ENCODE data around the gene PDE4D. TPM values are rescaled to one million over a fixed set of nuclear protein-coding genes. Genes with fewer than 3 reads are reported as not detected.

The PDE4D gene
- total and polyA plus RNA-seq, 9 donors, result 21.1 to 65.9 (median 33.0) TPM

DNA sequence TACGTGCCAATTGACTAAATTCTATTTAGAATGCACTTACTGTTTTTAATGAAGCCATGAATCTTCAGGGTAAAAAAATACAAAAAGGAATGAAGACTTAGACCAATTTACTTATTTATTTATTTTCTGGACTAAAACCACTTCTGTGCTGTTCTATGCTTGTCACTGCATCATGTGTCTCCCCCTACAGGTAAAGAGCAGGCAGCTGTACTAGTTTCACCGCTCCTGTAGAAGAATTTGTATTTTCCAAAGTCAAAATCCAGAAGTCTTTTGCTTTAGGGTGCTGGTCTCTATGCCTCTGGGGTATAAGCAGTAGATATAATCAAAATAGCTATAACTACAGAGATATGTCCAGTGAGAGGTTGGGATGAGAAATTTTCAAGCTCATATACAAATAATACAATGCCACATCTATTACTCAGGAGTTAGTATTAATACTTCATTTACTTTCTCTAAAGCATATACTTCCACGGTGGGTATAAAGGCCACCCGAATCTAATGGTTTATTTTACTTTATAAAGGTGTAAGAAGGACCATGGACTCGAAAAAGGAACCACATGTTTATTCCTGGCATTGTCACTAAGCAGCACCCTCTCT lies 719.2 kb downstream of the PDE4D start:
- Histone ChIP-seq H3K36me3 (ENCODE audit: control insufficient read depth, insufficient read depth, low read length) (peaks cover 16% of the 10 kb centered on the region), H3K4me3 (ENCODE audit: low read length) (no peak overlapping the region), H3K27me3 (ENCODE audit: control insufficient read depth, insufficient read depth, low read length) (no peaks in the 10 kb centered on the region), H3K4me1 (ENCODE audit: control insufficient read depth, insufficient read depth, low read length) (no peaks in the 10 kb centered on the region), H3K9me3 (replicated peaks; ENCODE audit: control insufficient read depth, low read depth, low read length) (no peaks in the 10 kb centered on the region), H3K27ac (ENCODE audit: low read length) (no peak overlapping the region)
- peak; percentile 82 for DNase-seq
- no CpG with 5 or more reads among the region's 5 CpGs for WGBS (ENCODE audit: insufficient coverage)

DNA sequence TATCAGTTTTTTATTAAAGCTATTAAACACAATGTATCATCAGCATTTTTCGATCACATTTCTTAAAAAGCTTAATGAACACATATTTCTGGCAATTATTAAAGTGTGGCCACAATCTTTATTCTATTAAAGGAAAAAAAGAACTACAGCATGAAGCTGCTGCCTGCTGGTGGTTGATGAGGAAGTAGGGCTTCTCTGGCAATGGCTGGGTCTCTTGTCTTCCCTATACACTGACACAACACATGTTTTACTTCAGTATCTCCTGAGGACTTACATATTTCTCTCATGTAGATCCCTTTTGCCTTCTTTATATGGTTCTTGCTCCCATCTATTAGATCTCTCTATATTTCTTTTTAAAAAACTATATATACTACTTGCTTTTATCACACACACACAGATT lies 719.9 kb downstream of the PDE4D start:
- H3K4me1 ChIP-seq (ENCODE audit: control insufficient read depth, insufficient read depth, low read length), result no peaks in the 10 kb centered on the region
- no peaks in the 10 kb centered on the region for H3K9me3 ChIP-seq (replicated peaks; ENCODE audit: control insufficient read depth, low read depth, low read length)
- H3K27me3 ChIP-seq (ENCODE audit: control insufficient read depth, insufficient read depth, low read length), result no peaks in the 10 kb centered on the region
- no peak for DNase-seq
- H3K4me3 ChIP-seq (ENCODE audit: low read length), result no peak overlapping the region
- H3K36me3 ChIP-seq (ENCODE audit: control insufficient read depth, insufficient read depth, low read length), result peaks cover 13% of the 10 kb centered on the region
- WGBS (ENCODE audit: insufficient coverage), result no CpG with 5 or more reads among the region's 1 CpG
- H3K27ac ChIP-seq (ENCODE audit: low read length), result no peak overlapping the region

DNA sequence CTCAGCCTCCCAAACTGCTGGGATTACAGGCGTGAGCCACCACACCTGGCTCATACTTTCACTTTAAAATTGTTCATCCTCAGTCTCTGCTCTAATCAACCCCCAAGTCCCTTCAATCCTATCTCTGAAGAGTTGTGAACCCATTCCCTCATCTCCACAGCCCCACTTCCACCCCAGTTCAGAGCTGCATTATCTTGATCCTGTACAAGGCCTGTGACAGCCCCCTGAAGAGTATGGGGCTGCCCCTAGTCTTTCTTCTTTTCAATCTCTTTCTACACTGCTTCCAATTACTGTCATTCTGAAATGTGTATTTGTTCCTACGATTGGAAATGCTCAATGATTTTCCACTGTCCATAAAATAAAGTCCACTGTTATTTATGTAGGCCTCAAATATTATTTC lies 722.4 kb downstream of the PDE4D start:
- no peak overlapping the region for H3K4me3 ChIP-seq (ENCODE audit: low read length)
- no peak overlapping the region for H3K27ac ChIP-seq (ENCODE audit: low read length)
- 100% methylated on average over 1 of the region's 2 CpGs for WGBS (ENCODE audit: insufficient coverage)
- no peaks in the 10 kb centered on the region for H3K36me3 ChIP-seq (ENCODE audit: control insufficient read depth, insufficient read depth, low read length)
- no peaks in the 10 kb centered on the region for H3K9me3 ChIP-seq (replicated peaks; ENCODE audit: control insufficient read depth, low read depth, low read length)
- no peak for DNase-seq
- H3K4me1 ChIP-seq (ENCODE audit: control insufficient read depth, insufficient read depth, low read length), result no peaks in the 10 kb centered on the region
- H3K27me3 ChIP-seq (ENCODE audit: control insufficient read depth, insufficient read depth, low read length), result no peaks in the 10 kb centered on the region

DNA sequence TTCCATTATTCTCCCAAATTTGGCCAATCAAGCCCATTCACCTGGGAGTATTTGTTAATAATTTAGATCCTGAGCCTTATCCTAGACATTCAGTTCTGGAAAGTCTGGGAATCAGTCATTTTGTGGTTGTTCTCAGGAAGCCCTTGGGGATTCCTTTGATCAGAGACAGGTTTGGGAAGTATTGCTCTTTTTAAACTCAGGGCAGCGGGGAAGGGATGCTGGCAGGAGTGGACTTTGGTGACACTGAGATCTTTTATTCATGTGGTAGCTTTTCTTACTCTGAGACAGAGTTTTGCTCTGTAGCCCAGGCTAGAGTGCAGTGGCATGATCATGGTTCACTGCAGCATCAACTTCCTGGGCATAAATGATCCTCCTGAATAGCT lies 723.8 kb downstream of the PDE4D start:
- Histone ChIP-seq H3K27me3 (ENCODE audit: control insufficient read depth, insufficient read depth, low read length) (no peaks in the 10 kb centered on the region), H3K27ac (ENCODE audit: low read length) (no peak overlapping the region), H3K4me1 (ENCODE audit: control insufficient read depth, insufficient read depth, low read length) (no peaks in the 10 kb centered on the region), H3K36me3 (ENCODE audit: control insufficient read depth, insufficient read depth, low read length) (no peaks in the 10 kb centered on the region), H3K4me3 (ENCODE audit: low read length) (no peak overlapping the region), H3K9me3 (replicated peaks; ENCODE audit: control insufficient read depth, low read depth, low read length) (no peaks in the 10 kb centered on the region)
- 100% methylated on average over 1 of the region's 1 CpG for WGBS (ENCODE audit: insufficient coverage)
- DNase-seq, result no peak

DNA sequence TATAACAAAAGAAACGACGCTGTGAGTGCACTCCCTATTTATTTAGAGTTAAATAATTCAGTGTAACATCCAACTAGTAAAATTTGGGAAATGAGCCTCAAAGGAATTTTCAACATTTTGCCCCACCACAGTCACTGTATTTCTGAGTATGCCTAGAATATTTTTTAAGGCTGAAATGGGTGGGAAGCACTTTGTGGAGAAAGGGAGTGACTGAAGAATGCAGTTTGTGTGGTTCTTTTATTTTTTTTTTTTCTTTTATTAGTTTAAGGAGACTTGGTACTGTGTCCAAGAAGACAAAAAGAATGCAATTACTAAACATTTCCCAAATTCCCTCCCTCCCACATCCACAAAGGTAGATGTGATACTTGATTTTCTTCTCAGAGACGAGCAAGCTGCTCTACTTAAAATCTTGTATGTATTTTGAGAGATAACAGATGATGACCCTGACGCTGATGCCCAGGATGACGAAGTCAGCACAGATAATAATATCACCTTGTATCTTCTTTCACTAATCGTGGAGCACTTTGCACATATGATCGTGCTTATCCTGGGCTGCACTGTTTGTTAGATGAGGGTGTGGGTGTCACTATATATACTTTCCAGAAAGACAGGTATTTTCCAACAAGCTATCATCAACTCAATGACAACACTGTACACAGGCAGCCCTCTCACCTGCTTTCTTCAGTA lies 724.3 kb downstream of the PDE4D start:
- no peak for DNase-seq
- Histone ChIP-seq H3K36me3 (ENCODE audit: control insufficient read depth, insufficient read depth, low read length) (no peaks in the 10 kb centered on the region), H3K9me3 (replicated peaks; ENCODE audit: control insufficient read depth, low read depth, low read length) (no peaks in the 10 kb centered on the region), H3K4me3 (ENCODE audit: low read length) (no peak overlapping the region), H3K4me1 (ENCODE audit: control insufficient read depth, insufficient read depth, low read length) (no peaks in the 10 kb centered on the region), H3K27ac (ENCODE audit: low read length) (no peak overlapping the region), H3K27me3 (ENCODE audit: control insufficient read depth, insufficient read depth, low read length) (no peaks in the 10 kb centered on the region)
- no CpG with 5 or more reads among the region's 7 CpGs for WGBS (ENCODE audit: insufficient coverage)

DNA sequence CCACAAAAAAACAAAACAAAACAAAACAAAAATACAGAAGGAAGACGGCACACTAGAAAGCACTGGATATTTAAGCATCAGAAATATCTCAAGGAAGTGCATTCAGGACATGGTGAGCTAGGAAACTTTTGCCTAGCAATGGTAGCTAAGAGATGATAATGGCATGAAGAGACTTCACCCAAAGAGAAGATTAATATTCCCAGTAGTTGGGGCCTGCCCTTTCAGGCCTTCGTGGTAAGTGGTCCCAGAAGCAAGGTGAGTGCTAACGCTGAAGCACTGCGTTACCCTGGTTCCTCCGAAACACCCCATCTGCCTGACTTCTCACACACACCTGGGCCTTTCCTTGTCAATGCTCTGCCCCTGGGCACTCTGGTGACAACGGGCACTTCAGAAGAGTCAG lies 725.5 kb downstream of the PDE4D start:
- H3K27ac ChIP-seq (ENCODE audit: low read length), result no peak overlapping the region
- 72% methylated on average over 4 of the region's 6 CpGs for WGBS (ENCODE audit: insufficient coverage)

DNA sequence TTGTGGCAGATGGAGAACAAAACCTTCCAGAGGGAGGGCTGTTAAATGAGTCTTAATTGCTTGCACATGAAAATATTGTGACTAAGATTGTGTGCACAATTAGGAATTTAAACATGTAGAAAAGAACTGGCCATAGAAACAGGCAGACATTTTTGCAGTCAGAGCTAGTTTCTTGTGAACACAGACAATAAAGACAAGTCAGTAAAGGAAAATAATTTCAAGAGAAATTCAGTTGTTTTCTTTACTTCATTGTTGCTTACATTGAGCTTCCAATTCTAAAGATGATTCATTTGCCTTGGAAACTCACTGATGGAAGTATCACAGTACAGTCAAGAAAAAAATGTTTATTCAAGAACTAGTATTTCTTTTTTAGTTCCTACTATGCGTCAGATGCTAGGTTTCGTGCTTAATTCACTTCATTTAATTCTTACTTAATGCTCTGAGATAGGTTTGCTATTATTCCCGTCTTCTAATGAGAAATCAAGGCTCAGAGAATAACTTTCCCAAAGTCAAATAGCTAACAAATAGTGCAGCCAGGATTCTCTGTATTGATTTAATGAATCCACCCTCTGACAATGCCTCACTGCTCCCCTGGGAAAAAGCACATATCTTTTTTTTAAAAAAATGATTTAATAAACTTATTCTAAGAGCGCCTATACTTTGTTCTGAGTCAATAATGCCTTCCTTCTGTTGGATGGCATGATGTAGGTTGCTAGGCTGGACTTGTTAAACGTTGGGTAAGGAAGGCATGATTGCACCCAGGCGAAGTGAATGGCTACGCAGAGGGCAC lies 729.3 kb downstream of the PDE4D start:
- H3K27ac ChIP-seq (ENCODE audit: low read length), result no peak overlapping the region
- no peak overlapping the region for H3K4me3 ChIP-seq (ENCODE audit: low read length)
- WGBS (ENCODE audit: insufficient coverage), result 62% methylated on average over 3 of the region's 7 CpGs
- DNase-seq, result no peak
- no peaks in the 10 kb centered on the region for H3K36me3 ChIP-seq (ENCODE audit: control insufficient read depth, insufficient read depth, low read length)
- no peaks in the 10 kb centered on the region for H3K4me1 ChIP-seq (ENCODE audit: control insufficient read depth, insufficient read depth, low read length)
- H3K9me3 ChIP-seq (replicated peaks; ENCODE audit: control insufficient read depth, low read depth, low read length), result no peaks in the 10 kb centered on the region
- no peaks in the 10 kb centered on the region for H3K27me3 ChIP-seq (ENCODE audit: control insufficient read depth, insufficient read depth, low read length)

More for the DNA sequence above, 725.5 kb downstream of the PDE4D start:
- Histone ChIP-seq H3K4me3 (ENCODE audit: low read length) (no peak overlapping the region), H3K27me3 (ENCODE audit: control insufficient read depth, insufficient read depth, low read length) (no peaks in the 10 kb centered on the region), H3K36me3 (ENCODE audit: control insufficient read depth, insufficient read depth, low read length) (no peaks in the 10 kb centered on the region), H3K9me3 (replicated peaks; ENCODE audit: control insufficient read depth, low read depth, low read length) (no peaks in the 10 kb centered on the region), H3K4me1 (ENCODE audit: control insufficient read depth, insufficient read depth, low read length) (no peaks in the 10 kb centered on the region)
- DNase-seq, result no peak

DNA sequence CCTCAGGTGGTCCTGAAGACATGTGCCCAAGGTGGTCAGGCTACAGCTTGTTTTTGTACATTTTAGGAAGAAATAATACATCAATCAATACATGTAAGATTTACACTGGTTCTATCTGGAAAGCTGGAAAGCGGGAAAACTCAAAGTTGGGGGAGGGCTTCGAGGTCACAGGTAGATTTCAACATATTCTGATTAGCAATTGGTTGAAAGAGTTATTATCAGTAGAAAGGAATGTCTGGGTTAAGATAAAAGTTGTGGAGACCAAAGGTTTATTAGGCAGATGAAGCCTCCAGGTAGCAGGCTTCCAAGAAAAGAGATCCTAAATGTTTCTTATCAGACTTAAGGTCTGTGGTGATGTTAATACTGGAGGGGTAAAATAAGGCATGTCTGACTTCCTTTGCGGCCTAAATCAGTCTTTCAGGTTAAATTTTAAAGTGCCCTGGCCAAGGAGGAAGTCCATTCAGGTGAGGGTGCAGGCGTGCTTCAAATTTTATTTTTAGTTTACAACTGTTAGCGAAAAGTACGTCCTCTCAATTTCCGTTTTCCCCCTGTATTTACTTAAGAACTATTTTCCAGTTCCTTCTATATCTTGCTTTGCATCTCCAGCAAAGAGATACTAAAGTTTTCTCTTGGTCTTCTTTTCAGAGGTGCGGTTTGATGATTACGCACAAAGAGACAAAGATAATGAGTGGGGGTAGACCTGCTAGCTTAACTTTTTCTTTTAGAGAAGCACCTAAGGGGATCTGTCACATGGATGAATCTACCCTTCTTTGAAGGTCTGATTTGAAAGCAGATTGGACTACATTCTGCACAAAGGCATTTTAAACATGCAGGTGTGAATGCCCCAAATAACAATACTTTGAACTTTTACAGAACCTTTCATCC lies 732.1 kb downstream of the PDE4D start:
- 92% methylated on average over 2 of the region's 9 CpGs for WGBS (ENCODE audit: insufficient coverage)
- Histone ChIP-seq H3K27me3 (ENCODE audit: control insufficient read depth, insufficient read depth, low read length) (no peaks in the 10 kb centered on the region), H3K4me1 (ENCODE audit: control insufficient read depth, insufficient read depth, low read length) (peaks cover 8% of the 10 kb centered on the region), H3K9me3 (replicated peaks; ENCODE audit: control insufficient read depth, low read depth, low read length) (no peaks in the 10 kb centered on the region), H3K4me3 (ENCODE audit: low read length) (no peak overlapping the region), H3K27ac (ENCODE audit: low read length) (no peak overlapping the region), H3K36me3 (ENCODE audit: control insufficient read depth, insufficient read depth, low read length) (no peaks in the 10 kb centered on the region)
- no peak for DNase-seq

DNA sequence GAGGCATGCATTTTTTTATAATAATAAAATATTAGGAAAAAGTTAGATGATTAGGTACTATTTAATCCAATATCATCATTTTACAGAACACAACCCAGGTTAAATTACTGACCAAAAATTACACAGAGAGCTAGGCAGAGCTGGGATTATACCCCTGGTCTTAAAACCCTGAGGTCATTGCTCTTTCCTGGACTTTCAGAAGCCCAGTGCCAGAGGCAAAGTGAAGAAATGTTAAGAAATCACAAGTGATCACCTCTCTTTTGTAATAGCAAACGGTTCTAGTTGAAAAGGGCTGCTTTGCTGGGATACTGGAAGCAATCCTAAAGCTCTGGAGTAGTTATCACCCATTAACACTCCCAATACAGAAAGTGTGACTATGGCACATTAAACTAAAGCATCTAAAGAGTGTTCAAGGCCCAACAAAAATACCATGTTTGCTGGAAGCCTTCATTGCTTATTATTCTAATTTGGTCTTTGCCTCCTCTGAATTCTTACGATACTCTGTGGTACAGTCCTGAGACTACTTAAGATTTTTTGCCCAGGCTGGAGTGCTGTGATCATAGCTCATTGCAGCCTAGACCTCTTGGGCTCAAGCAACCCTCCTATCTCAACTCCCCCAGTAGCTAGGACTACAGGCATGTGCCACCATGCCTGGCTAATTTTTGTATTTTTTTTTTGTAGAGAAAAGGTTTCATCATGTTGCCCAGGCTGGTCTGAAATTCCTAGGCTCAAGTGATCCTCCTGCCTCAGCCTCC lies 734.7 kb downstream of the PDE4D start:
- Histone ChIP-seq H3K4me3 (ENCODE audit: low read length) (no peak overlapping the region), H3K27ac (ENCODE audit: low read length) (peak overlapping the region; percentile 78), H3K4me1 (ENCODE audit: control insufficient read depth, insufficient read depth, low read length) (peaks cover 10% of the 10 kb centered on the region), H3K27me3 (ENCODE audit: control insufficient read depth, insufficient read depth, low read length) (no peaks in the 10 kb centered on the region), H3K36me3 (ENCODE audit: control insufficient read depth, insufficient read depth, low read length) (no peaks in the 10 kb centered on the region), H3K9me3 (replicated peaks; ENCODE audit: control insufficient read depth, low read depth, low read length) (no peaks in the 10 kb centered on the region)
- DNase-seq, result no peak
- 0% methylated on average over 1 of the region's 2 CpGs for WGBS (ENCODE audit: insufficient coverage)
